Osteocyte (in vitro differentiated cells): Measurements from ENCODE around the gene DAB2IP. TPM values are rescaled to one million over a fixed set of nuclear protein-coding genes. Genes with fewer than 3 reads are reported as not detected.
"Not testable (repeated sequence)": the region's sequence is repeated elsewhere in the genome, so short reads cannot be mapped to it uniquely, and the experiment has no call there.

Source experiments
- DNase-seq: peaks from one replicate; pipeline ENCODE4 v3.0.0; 2021; ENCODE audit warnings: mixed read lengths; ENCODE audit not compliant: unreplicated experiment; ENCODE audit errors: extremely low spot score
- H3K27ac Mint-ChIP-seq: one replicate; pipeline ENCODE4 v1.8.0; 2021; ENCODE audit warnings: mild to moderate bottlenecking, mixed read lengths; ENCODE audit not compliant: unreplicated experiment
- H3K27me3 Mint-ChIP-seq: one replicate; pipeline ENCODE4 v1.8.0; 2021; ENCODE audit warnings: mixed read lengths; ENCODE audit not compliant: unreplicated experiment
- H3K36me3 Mint-ChIP-seq: one replicate; pipeline ENCODE4 v1.8.0; 2021; ENCODE audit warnings: mixed read lengths; ENCODE audit not compliant: unreplicated experiment
- H3K4me1 Mint-ChIP-seq: one replicate; pipeline ENCODE4 v1.8.0; 2021; ENCODE audit warnings: mixed read lengths; ENCODE audit not compliant: unreplicated experiment
- H3K4me3 Mint-ChIP-seq: one replicate; pipeline ENCODE4 v1.8.0; 2021; ENCODE audit warnings: mild to moderate bottlenecking, moderate library complexity, mixed read lengths; ENCODE audit not compliant: unreplicated experiment
- H3K9me3 Mint-ChIP-seq: one replicate; pipeline ENCODE4 v1.8.0; 2021; ENCODE audit warnings: mixed read lengths; ENCODE audit not compliant: unreplicated experiment
- CTCF ChIP-seq: fragments of 200-600 bp; sonication (generic); IDR thresholded peaks from 2 replicates; pipeline ENCODE4 v1.5.0; 2021; ENCODE audit warnings: antibody characterized with exemption, mild to moderate bottlenecking, moderate library complexity
- total RNA-seq: library from RNA; stranded (reverse); gene quantifications from 2 replicates; pipeline ENCODE4 v1.2.1, GENCODE V29; 2021

Gene DAB2IP
- total RNA-seq, 1 donor from 2014 or later, result 43.6 TPM

GRCh38 chr9:121738411-121738810 lies 87.0 kb downstream of the DAB2IP start:
- peak overlapping the region; percentile 51 for H3K27ac Mint-ChIP-seq
- H3K27me3 Mint-ChIP-seq, result no peaks in the 10 kb centered on the region
- DNase-seq, result no peak
- no peaks in the 10 kb centered on the region for H3K9me3 Mint-ChIP-seq
- H3K4me3 Mint-ChIP-seq, result no peak overlapping the region
- no peak for TF ChIP-seq CTCF
- H3K4me1 Mint-ChIP-seq, result peaks cover 64% of the 10 kb centered on the region
- H3K36me3 Mint-ChIP-seq, result no peaks in the 10 kb centered on the region

- Mint-ChIP-seq H3K27ac (peak overlapping the region; percentile 32), H3K9me3 (no peaks in the 10 kb centered on the region), H3K36me3 (no peaks in the 10 kb centered on the region), H3K27me3 (no peaks in the 10 kb centered on the region), H3K4me3 (no peak overlapping the region), H3K4me1 (peaks cover 61% of the 10 kb centered on the region)
- no peak for TF ChIP-seq CTCF
- DNase-seq, result no peak
These were observed 87.5 kb downstream of the DAB2IP start for GRCh38 chr9:121738968-121739367.

- no peak for TF ChIP-seq CTCF
- Mint-ChIP-seq H3K36me3 (no peaks in the 10 kb centered on the region), H3K9me3 (no peaks in the 10 kb centered on the region), H3K4me3 (no peak overlapping the region), H3K27ac (peak overlapping the region; percentile 51), H3K27me3 (no peaks in the 10 kb centered on the region), H3K4me1 (peaks cover 53% of the 10 kb centered on the region)
- DNase-seq, result no peak
These were observed 88.5 kb downstream of the DAB2IP start for GRCh38 chr9:121739971-121740370.

GRCh38 chr9:121741228-121741918 lies 89.9 kb downstream of the DAB2IP start:
- Mint-ChIP-seq H3K27ac (no peak overlapping the region), H3K9me3 (no peaks in the 10 kb centered on the region), H3K36me3 (peaks cover under 1% of the 10 kb centered on the region), H3K4me1 (peaks cover 49% of the 10 kb centered on the region), H3K27me3 (no peaks in the 10 kb centered on the region), H3K4me3 (no peak overlapping the region)
- DNase-seq, result no peak
- TF ChIP-seq CTCF, result no peak

- H3K4me3 Mint-ChIP-seq, DNase-seq, H3K36me3 Mint-ChIP-seq, H3K27ac Mint-ChIP-seq, H3K27me3 Mint-ChIP-seq, H3K9me3 Mint-ChIP-seq: not testable (repeated sequence)
- H3K4me1 Mint-ChIP-seq, result peaks cover 49% of the 10 kb centered on the region
These were observed 90.5 kb downstream of the DAB2IP start for GRCh38 chr9:121741919-121742283.
